ENCODE data around the gene ATP1A4. TPM values are rescaled to one million over a fixed set of nuclear protein-coding genes. Genes with fewer than 3 reads are reported as not detected.

Gene ATP1A4
- total and polyA plus RNA-seq, 2 of the 8 experiments (the other 6 are each of a cell fraction or from before 2014, with no cell fraction given): 0.48 to 0.61 TPM

- TF ChIP-seq CHD7 (IDR thresholded peaks at IDR 0.05; ENCODE audit: insufficient replicate concordance, low read length) (peak; percentile 69), NANOG (IDR thresholded peaks at IDR 0.05; ENCODE audit: insufficient read depth, low read depth, low read length, poor library complexity, severe bottlenecking) (peak; percentile 99), E2F6 (IDR thresholded peaks at IDR 0.05) (peak; percentile 43; the same call in 1 of the 2 replicates), CEBPB (IDR thresholded peaks at IDR 0.05; ENCODE audit: low read depth, low read length) (no peak), MAFK (IDR thresholded peaks at IDR 0.05; ENCODE audit: low read depth, low read length) (no peak), ATF2 (IDR thresholded peaks at IDR 0.05; ENCODE audit: low read length) (peak; percentile 87)
Measured at GRCh38 chr1:160169553-160170399, 18.4 kb downstream of the ATP1A4 start (continued).
